ENCODE data around the gene FAM161B.

GRCh38 chr14:73886449-73887317 lies 63.2 kb downstream of the FAM161B start, which contains the start of gene ZNF410:
- no peak for TF ChIP-seq CTCF (IDR thresholded peaks at IDR 0.05; ENCODE audit: insufficient read depth, low read length)
- TF ChIP-seq POLR2AphosphoS5 (IDR thresholded peaks at IDR 0.05; ENCODE audit: low read depth): 0 out of 2 replicates have a peak, but pooled peaks have one; percentile 57

Data from HL-60 (cell line).